Measurements from ENCODE around the gene MYOD1. TPM values are rescaled to one million over a fixed set of nuclear protein-coding genes. Genes with fewer than 3 reads are reported as not detected.

MYOD1 gene
- total and polyA plus RNA-seq, 2 of the 13 experiments (the other 11 are each of a cell fraction or from before 2014, with no cell fraction given) = not detected

GRCh38 chr11:17739945-17740338 lies 20.6 kb downstream of the MYOD1 start:
- intact Hi-C loops (cut with micrococcal nuclease; ENCODE audit: unreplicated experiment) (no loop called here), in situ Hi-C loops (cut with HindIII; ENCODE audit: extremely low pct_ligation_motif_present, low pct_unique_long_range_greater_than_20kb) (no loop called here)
- no peak for FAIRE-seq
- Histone ChIP-seq H3K36me3 (replicated peaks in 1 of 2; ENCODE audit: control insufficient read depth in 1 of 2, insufficient read depth in 2 of 2, low read length in 2 of 2) (no peaks in the 10 kb centered on the region), H3K4me3 (replicated peaks in 1 of 3; ENCODE audit: insufficient read depth in 1 of 3, low read depth in 2 of 3, low read length in 3 of 3) (no peak overlapping the region), H3K9me3 (ENCODE audit: low read length) (no peaks in the 10 kb centered on the region), H4K20me1 (ENCODE audit: insufficient read depth, low read length) (peaks cover 4% of the 10 kb centered on the region; the same call in 1 of the 2 replicates), H3K4me2 (ENCODE audit: low read depth, low read length) (no peak overlapping the region), H3K27ac (ENCODE audit: extremely low read length, insufficient read depth, low read length) (no peak overlapping the region), H3K27me3 (ENCODE audit: control insufficient read depth in 1 of 2, insufficient read depth in 2 of 2, low read length in 2 of 2) (peaks cover 2 to 31% of the 10 kb centered on the region in 2 experiments; a peak in 2 of 5 replicates), H3K9ac (ENCODE audit: insufficient read depth, low read depth, low read length) (no peak overlapping the region), H3K4me1 (ENCODE audit: insufficient read depth, low read length) (peaks cover 9% of the 10 kb centered on the region), H3K79me2 (ENCODE audit: insufficient read depth, low read length) (no peaks in the 10 kb centered on the region), H2AFZ (ENCODE audit: low read length) (no peak overlapping the region)
- WGBS (ENCODE audit: low lambda C conversion rate) = 20% methylated on average over 4 of the region's 6 CpGs
- no peak for DNase-seq (ENCODE audit: low spot score)
- ATAC-seq = no peak
- BruUV-seq (replicated peaks) = no TSS peak
- ChIA-PET POLR2A (no interaction called here), CTCF (ENCODE audit: low intra/inter-chr PET ratio, low total read pairs) (no interaction called here)
- TF ChIP-seq ZNF766 (CRISPR knock-in tag; IDR thresholded peaks at IDR 0.05; ENCODE audit: borderline replicate concordance) = no peak
- no peak for TF ChIP-seq ZNF512B (CRISPR knock-in tag; IDR thresholded peaks at IDR 0.05; ENCODE audit: borderline replicate concordance)
- no peak for TF ChIP-seq ZNF414 (CRISPR knock-in tag; IDR thresholded peaks at IDR 0.05)
- TF ChIP-seq ZFP36 (IDR thresholded peaks at IDR 0.05; ENCODE audit: borderline replicate concordance, low read depth, low read length, partially characterized antibody) = no peak
- no peak for TF ChIP-seq EZH2 (conservative IDR thresholded peaks at IDR 0.05; ENCODE audit: low read depth, low read length)
- TF ChIP-seq PHF5A (CRISPR knock-in tag; IDR thresholded peaks at IDR 0.05; ENCODE audit: low read depth, unreplicated experiment) = no peak
- no peak for TF ChIP-seq ZNF670 (CRISPR knock-in tag; IDR thresholded peaks at IDR 0.05; ENCODE audit: borderline replicate concordance)
- no peak for TF ChIP-seq BATF2 (CRISPR knock-in tag; IDR thresholded peaks at IDR 0.05)
- TF ChIP-seq NFIC (IDR thresholded peaks at IDR 0.05; ENCODE audit: low read length) = no peak
- TF ChIP-seq ZNF142 (CRISPR knock-in tag; IDR thresholded peaks at IDR 0.05) = no peak
